Measurements from ENCODE around the gene ZNF618. TPM values are rescaled to one million over a fixed set of nuclear protein-coding genes. Genes with fewer than 3 reads are reported as not detected.
A peak's percentile ranks its signal among the peaks of the same experiment; 100 is the strongest.

The ZNF618 gene
- total RNA-seq, 1 donor from 2014 or later: 3.9 TPM

DNA sequence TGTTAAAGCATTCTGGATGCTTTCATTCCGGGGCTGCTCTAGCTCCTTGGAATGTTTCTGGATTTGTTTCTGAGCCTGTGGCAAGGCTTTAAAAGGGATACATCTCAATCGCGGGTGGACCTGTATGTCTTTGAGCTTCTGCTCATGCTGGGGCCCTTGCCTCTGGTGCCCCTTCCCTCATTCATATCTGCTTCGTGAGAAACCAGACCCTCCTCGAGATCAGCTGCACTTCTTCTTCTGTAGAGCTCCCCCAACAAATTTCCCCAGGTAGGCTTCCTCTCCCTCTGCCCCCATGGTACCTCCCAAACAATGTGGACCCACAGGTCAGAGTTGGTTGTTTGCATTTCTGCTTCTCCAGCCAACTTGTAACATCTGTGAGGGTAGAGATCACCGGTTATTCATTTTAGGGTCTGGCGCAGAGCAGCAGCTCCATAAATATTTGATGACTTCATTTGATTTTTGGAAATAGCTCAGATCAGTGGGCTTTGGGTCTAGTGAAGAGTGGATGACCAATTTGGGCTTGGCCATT, 6.6 kb downstream of the ZNF618 start:
- DNase-seq (ENCODE audit: low read depth): no peak
- no peak overlapping the region for H3K4me3 ChIP-seq (ENCODE audit: low read depth, low read length)
- no peak for TF ChIP-seq CTCF (conservative IDR thresholded peaks at IDR 0.05; ENCODE audit: low read depth, low read length)

GRCh38 chr9:113885183-113886025, 9.3 kb downstream of the ZNF618 start:
- TF ChIP-seq CTCF (conservative IDR thresholded peaks at IDR 0.05; ENCODE audit: low read depth, low read length): no peak
- no peak overlapping the region for H3K4me3 ChIP-seq (ENCODE audit: low read depth, low read length)
- DNase-seq (ENCODE audit: low read depth): no peak

- peak overlapping the region; percentile 11 for H3K4me3 ChIP-seq (ENCODE audit: low read depth, low read length)
- DNase-seq (ENCODE audit: low read depth): no peak
- no peak for TF ChIP-seq CTCF (conservative IDR thresholded peaks at IDR 0.05; ENCODE audit: low read depth, low read length)
Measured at GRCh38 chr9:113886026-113886369, 9.9 kb downstream of the ZNF618 start.

DNA sequence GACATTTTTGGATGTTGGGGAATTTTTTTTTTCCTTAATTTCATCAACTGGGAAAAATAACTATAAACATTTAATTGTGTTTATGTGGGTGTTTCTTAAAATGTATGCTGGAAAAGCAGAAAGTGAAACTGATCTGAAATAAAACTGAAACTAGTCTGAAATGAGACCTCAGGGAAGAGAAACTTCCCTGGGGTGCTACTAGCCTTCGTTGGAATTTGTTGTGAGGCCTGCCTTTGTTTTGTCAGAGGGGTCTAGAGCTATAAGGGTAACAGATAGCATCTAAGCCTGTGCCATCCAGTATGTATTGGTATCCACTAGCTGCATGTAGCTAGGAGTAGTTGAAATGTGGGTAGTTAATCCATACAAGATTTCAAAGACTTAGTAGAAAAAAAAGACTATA, 10.4 kb downstream of the ZNF618 start:
- no peak for TF ChIP-seq CTCF (conservative IDR thresholded peaks at IDR 0.05; ENCODE audit: low read depth, low read length)
- DNase-seq (ENCODE audit: low read depth): no peak
- H3K4me3 ChIP-seq (ENCODE audit: low read depth, low read length): peak overlapping the region; percentile 11

GRCh38 chr9:113886933-113887332, 10.8 kb downstream of the ZNF618 start:
- no peak for DNase-seq (ENCODE audit: low read depth)
- TF ChIP-seq CTCF (conservative IDR thresholded peaks at IDR 0.05; ENCODE audit: low read depth, low read length): no peak

GRCh38 chr9:113887436-113887835, 11.3 kb downstream of the ZNF618 start:
- no peak for TF ChIP-seq CTCF (conservative IDR thresholded peaks at IDR 0.05; ENCODE audit: low read depth, low read length)
- H3K4me3 ChIP-seq (ENCODE audit: low read depth, low read length): no peak overlapping the region
- no peak for DNase-seq (ENCODE audit: low read depth)

More at GRCh38 chr9:113886933-113887332, 10.8 kb downstream of the ZNF618 start:
- H3K4me3 ChIP-seq (ENCODE audit: low read depth, low read length): no peak overlapping the region

DNA sequence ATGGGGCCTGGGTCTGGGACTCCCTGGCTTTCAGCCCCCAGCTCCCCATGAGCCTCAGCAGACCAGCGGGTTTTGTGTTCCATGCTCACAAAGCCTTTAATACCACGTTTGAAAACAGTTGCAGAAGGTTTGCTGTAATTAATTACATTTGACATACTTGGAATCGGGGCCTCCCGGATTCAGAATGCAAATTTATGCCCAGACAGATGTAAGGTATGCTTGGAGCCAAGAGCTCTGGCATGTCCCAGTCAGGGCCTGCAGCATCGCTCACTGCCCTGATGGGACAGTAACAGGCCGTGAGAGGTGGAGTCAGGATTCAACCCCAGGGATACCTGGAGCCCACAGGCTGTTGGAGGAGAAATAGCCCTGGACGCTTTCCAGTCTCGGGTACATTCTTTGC, 12.2 kb downstream of the ZNF618 start:
- TF ChIP-seq CTCF (conservative IDR thresholded peaks at IDR 0.05; ENCODE audit: low read depth, low read length): no peak
- DNase-seq (ENCODE audit: low read depth): no peak
- H3K4me3 ChIP-seq (ENCODE audit: low read depth, low read length): no peak overlapping the region

Data from epithelial cell of proximal tubule (primary cell).